ENCODE data around the gene UEVLD. TPM values are rescaled to one million over a fixed set of nuclear protein-coding genes. Genes with fewer than 3 reads are reported as not detected.

Gene UEVLD
- total RNA-seq, 1 donor from 2014 or later: 18.8 TPM

DNA sequence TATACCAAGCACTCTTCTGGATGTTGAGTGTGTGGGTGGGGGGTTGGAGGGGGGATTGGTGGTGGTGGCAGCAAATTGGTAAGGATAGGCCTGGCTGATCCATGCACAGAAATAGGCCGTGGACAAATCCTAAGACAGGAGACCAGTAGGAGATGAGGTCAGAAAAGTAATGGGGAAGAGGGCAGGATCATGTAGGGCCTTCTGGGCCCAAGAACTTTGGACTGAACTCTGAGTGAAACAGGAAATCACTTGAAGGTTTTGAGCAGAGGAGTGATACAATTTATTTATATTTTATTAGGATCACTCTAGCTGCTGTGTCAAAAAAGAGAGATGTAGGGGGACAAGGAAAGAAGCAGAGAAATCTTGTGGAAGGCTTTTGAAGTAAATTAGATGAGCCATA, 90.5 kb downstream of the UEVLD start:
- DNase-seq: no peak

DNA sequence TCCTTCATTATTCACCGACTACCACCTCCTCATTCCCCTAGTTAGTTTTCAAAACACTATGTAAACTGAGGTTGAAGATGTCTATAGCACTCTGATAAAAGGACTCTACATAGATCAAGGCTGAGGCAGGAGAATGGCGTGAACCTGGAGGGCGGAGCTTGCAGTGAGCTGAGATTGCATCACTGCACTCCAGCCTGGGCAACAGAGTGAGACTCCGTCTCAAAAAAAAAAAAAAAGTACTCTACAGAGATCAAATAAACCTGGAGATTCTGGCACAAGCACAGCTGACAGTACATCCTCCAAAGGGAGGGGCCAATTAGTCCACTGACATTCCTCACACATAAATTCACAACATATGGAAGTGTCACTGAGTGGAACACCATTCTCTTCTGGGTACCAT, 92.8 kb downstream of the UEVLD start:
- no peak for DNase-seq

DNA sequence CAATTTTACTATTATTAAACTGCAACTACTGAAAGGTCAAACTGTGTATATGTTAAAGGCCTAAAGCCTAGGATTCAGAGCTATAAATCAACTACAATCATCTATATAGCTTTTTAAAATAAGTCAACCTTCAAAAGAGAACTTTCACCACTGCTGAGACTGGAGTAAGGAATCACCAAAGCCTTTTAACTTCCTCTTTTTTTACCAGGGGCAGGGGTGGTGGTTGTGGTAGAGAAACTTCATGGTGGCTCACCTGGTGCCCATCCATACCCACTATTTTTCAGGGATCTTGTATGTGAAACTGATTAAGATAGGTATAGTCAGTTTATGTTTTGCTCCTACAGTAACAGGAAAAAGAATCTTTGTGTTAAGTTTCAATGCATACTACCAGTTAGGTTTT, 93.3 kb downstream of the UEVLD start:
- DNase-seq: no peak

DNA sequence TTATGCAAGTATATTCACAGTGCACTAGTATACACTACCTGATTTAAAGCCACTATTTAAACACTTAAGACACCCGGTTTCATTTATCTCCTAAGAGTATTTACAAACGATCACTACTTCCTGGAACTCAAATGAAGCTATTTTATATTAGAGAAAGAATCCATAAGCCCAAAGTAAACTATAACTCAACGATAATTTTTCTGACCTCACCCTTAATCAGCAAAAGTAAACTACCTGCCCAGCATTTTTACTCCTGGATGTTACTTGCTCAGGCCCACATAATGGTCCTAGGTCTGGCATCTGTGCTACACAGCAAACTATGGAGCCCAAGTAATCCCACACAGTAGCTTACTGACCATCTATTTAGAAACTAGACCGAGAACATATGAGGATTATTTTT, 95.2 kb downstream of the UEVLD start:
- DNase-seq: no peak

DNA sequence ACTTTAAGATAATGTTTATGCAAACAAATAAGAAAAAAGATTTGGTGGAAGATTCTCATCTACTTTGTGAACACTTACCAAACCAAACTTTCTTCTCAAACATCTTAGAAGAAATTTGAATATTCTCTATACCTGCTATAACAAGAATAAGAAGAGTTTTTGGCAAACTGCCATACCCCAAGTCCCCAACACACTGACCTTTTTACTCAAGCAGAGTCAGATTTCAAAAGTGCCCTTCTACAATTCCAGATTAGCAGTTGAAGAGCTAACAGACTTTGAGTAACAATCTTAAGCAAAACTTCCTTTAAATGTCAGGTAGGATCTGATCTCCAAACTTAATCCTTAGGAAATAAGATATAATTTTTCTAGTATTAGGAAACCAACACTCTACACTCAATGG, 95.6 kb downstream of the UEVLD start:
- no peak for DNase-seq

DNA sequence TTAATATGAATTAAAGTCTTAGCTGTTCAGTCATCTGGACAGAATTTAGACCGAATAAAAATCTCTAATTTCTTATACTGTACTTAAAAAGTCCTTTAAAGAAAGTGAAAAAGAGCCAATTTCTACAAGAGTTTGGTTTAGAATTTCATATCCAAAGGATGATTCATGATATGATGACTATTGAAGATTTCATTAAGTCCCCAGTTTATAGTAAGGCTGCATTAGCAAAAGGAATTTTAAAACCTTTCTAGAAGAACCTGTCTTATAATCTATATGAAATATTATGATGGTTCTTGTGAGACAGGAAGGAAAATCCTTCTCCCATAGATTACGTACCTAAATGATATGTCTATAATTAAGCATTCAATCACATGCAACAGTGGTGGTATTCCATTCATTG, 96.6 kb downstream of the UEVLD start:
- DNase-seq: no peak

DNA sequence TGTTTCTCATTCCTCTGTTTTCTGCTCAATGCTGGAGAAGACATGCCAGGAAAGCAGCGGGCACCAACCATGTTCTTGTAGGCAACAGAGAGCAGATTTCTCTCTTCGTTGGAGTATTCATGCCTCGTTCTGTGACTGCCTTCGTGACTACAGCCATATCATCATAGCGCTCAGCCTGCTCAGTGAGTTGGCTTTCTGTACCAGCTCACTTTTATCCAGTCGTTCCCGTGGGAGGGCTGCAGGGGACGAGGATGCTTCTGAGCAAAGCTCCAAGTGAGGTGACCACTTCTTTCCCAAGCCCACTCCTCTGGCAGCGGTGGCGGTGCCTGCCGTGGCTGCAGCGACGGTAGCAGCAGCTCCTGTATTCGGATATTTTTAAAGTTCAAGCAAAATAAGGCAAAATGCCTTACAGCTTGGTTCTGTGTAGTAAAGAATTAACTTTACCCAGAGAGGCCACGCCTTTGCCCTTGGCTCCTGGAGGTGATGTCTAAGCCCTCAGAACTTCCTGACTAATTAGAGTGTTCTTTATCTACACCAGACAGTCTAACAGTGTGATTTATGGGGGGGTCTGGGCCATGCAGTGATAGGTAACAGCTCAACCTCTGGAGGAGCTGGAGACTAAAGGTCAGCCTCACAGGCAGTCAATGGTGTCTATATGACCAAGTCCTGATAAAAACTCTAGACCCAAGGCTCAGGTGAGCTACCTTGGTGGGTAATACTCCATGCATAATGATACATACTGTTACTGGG, 97.6 kb downstream of the UEVLD start:
- DNase-seq: no peak

DNA sequence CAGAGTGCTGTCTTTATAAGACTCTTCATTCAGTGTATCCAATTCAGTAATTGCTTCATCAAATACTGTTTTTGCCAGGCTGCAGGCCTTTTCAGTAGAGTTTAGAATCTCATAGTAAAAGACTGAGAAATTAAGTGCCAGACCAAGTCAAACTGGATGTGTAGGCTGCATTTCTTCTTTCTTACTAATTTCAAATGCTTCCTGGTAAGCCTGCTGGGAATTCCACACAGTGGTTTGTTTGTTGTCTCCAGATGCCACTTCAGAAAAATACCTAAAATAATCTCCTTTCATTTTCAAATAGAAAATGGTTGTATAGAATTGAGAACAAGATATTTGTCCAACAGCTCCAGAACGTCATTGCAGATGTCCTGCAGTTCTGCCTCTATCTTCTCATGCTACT, 98.2 kb downstream of the UEVLD start:
- DNase-seq: no peak

DNA sequence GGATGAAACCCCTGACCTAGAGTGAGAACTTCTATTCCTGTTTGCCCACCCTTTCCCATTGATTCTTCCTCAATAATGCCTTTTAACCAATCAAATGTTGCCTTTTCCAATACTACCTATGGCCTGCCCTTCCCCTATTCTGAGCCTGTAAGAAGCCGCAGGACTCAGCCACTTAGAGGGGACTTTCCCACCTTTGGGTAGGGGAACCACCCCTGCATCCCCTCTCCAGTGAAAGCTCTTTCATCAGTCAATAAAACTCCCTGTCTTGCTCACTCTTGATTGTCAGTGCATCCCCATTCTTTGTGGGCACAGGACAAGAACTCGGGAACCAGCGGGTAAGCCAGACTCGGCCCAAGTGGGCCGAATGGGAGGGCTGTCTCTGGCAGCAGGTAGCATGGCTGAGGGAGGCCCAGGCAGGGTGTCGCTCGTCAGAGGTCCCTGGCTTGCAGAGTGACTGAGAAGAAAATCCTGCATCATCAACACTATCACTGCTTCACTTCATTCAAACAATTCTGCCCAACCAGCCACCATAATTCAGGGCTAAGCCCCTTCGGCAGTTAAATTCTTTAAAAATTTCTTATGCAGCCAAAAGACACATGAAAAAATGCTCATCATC, 102.5 kb downstream of the UEVLD start:
- DNase-seq: no peak

Other genes starting within 250 kb of the UEVLD start
- gene LDHA, start 194.2 kb downstream of the UEVLD start, total RNA-seq: 321 TPM
- not detected for gene LDHC, start 176.4 kb downstream of the UEVLD start, total RNA-seq
- gene LDHAL6A, start 132.9 kb downstream of the UEVLD start, total RNA-seq: not detected
- gene TSG101, start 61.8 kb downstream of the UEVLD start, total RNA-seq: 54.5 TPM
- gene MISFA, start 11.1 kb upstream of the UEVLD start, total RNA-seq: 2.6 TPM
- gene SPTY2D1, start 45.6 kb upstream of the UEVLD start, total RNA-seq: 20.8 TPM
- gene TMEM86A, start 110.0 kb upstream of the UEVLD start, total RNA-seq: 4.0 TPM
- gene IGSF22, start 137.5 kb upstream of the UEVLD start, total RNA-seq: 0.89 TPM
- gene PTPN5, start 203.1 kb upstream of the UEVLD start, total RNA-seq: 0.69 TPM

Data from skin of body (tissue), 2 donors.